ENCODE results near the gene HOXD12.

HOXD12 gene, protein sequence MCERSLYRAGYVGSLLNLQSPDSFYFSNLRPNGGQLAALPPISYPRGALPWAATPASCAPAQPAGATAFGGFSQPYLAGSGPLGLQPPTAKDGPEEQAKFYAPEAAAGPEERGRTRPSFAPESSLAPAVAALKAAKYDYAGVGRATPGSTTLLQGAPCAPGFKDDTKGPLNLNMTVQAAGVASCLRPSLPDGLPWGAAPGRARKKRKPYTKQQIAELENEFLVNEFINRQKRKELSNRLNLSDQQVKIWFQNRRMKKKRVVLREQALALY

DNA sequence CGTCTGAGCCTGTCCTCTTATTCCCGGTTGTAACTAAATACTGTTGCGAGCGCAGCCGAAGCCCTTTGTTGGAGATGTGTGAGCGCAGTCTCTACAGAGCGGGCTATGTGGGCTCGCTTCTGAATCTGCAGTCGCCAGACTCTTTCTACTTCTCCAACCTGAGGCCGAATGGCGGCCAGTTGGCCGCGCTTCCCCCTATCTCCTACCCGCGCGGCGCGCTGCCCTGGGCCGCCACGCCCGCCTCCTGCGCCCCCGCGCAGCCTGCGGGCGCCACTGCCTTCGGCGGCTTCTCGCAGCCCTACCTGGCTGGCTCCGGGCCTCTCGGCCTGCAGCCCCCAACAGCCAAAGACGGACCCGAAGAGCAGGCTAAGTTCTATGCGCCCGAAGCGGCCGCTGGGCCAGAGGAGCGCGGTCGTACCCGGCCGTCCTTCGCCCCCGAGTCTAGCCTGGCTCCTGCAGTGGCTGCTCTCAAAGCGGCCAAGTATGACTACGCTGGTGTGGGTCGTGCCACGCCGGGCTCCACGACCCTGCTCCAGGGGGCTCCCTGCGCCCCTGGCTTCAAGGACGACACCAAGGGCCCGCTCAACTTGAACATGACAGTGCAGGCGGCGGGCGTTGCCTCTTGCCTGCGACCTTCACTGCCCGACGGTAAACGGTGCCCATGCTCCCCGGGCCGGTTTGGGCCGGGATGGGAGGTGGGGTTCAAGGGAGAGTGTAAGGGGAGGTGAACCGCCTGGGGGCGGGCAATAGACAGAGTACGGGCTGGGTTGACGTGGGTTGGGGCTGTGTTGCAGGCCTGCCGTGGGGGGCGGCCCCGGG lies at the start of gene HOXD12:
HOXD12 (plus strand) TSS at position 68 of the 819 bp plus-strand sequence; CDS start at position 75, 7 bp downstream.
- DNase-seq = peak; percentile 56

DNA sequence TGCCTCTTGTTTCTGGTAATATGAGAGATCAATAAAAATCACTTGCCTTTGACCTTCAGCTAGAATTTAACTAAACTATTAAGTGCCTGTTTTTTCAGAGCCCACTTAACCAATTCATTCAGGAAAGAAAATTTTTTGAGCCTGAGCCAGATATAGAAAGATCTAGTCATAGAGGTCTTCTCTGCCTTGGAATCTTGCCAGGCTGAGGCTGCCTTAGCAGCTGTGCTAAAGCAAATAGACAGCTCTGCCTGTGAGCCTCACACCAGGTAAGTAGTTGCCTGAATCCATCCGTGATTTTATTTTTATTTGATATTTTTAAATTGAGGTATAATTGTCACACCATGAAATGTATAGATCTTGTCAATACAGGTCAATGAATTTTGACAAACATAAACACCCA lies 43.2 kb upstream of the HOXD12 start:
- no peak for DNase-seq

DNA sequence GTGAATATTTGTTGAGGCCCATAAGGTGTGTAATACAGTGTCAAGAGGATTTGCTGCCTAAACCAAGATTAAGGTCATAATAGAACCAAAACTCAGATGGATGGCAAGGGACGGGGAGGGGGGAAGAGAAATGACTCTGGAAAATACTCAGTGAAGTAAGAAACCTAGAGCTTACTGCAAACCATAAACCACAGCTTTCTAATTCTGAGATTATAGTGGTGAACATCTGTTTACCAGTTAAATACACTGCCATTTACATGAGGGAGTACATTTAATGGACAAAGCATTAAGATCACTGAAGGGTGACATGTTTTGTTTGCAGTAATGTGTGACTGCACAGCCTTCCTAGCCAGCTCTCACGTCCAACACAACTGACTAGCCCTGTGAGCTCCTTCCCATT lies 35.6 kb upstream of the HOXD12 start:
- DNase-seq = no peak

DNA sequence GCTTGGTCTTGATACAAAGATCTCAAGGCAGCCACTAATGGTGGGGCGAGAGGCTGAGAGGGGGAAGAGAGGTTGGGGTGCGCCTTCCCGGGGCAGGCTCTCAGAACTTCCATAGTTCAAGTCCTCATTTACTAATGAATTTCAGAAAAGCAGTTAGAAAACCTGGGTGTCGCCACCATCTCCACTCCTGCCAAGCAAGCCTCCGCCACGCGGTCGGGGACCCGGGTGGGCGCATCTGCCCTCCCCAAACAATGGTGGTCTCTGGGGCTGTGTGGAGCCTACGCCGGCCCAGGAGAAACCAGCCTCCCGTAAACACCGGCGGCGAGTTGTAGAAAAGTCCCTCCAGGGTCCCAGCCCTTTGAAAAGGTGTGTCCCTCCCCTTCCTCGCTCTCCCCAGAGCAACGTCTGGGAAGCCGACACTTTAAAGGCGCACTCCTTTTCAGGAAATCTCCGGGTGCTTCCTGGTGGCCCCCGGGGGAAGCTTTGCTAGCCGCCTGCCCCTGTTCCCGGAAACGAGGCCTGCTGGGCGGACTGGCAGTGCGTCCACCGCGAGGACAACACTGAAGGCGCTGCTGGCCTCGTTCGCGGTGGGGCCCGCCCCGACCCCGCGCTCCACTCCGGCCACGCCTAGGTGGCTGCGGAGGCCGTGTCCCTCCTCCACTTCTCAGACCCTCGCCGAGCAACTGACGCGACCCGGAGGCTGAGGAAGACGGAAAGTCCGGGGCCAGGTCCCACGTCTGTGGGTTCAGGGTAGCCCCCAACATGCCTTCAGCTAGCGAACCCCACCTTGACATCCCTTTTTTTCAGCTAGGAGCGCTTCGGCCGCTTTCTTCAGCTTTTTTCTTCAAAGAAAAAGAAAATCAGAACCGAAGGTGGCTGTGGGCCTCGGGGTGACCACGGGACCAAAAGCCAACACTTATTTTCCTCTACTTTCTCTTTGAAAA lies 32.7 kb upstream of the HOXD12 start:
- DNase-seq = no peak

DNA sequence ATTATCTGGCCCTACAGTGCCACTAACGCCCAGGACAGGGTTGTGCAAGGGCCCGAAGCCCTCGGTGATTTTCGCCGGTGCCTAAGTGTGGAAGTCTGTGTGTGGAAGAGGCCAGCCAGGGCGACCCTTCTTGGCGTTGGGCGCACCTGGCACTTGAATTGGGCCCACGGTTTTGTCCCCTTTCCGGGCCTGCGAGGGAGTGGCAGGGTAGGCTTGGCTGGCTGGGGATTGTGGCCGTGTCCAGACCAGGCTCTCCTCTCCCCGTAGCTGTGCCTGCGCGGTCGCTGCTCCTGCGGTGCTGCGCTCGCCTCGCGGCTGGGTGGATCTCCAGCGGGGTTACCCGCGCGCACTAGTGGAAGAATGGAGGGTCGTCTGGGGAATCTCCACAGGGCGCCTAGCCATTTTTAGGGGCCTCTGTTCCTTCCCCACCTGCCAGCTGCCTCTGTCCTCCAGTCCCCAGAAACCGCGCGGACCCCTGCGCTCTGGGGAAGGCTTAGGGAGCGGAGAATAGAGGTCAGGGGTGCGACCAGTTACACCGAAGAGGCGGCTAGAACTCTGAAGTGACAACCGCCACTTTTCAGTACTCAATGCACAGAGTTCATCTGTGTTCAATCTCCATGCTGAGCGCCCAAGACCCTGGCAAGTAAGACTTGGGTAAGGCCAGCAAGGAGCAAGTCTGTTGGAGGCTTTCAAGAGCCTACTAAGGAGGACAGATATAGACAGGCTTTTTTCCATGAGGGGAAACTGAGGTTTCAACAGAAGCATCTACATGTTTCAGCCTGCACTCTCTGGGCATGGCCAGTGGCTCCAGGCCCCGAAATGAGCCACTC lies 31.8 kb upstream of the HOXD12 start:
- no peak for DNase-seq

DNA sequence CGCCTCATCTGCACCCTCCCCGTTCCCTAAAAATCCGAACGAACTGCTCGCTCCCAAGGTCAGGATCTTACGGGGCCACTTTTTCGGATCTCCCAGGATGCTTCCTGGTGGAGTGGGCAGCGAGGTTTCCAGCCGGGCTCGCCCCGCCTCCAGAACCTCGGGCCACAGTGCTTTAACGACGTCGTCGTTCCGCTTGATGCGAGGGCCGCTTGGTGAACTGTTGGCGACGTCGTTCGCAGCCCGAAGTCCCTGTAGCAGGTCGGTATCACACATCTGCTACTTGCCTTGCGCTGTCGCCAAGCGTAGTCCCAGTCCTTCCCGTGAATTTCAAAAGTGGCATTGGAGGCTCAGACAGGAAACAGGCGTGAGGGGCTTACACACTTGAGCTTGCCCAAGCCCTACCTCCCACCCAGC lies 31.2 kb upstream of the HOXD12 start:
- no peak for DNase-seq

DNA sequence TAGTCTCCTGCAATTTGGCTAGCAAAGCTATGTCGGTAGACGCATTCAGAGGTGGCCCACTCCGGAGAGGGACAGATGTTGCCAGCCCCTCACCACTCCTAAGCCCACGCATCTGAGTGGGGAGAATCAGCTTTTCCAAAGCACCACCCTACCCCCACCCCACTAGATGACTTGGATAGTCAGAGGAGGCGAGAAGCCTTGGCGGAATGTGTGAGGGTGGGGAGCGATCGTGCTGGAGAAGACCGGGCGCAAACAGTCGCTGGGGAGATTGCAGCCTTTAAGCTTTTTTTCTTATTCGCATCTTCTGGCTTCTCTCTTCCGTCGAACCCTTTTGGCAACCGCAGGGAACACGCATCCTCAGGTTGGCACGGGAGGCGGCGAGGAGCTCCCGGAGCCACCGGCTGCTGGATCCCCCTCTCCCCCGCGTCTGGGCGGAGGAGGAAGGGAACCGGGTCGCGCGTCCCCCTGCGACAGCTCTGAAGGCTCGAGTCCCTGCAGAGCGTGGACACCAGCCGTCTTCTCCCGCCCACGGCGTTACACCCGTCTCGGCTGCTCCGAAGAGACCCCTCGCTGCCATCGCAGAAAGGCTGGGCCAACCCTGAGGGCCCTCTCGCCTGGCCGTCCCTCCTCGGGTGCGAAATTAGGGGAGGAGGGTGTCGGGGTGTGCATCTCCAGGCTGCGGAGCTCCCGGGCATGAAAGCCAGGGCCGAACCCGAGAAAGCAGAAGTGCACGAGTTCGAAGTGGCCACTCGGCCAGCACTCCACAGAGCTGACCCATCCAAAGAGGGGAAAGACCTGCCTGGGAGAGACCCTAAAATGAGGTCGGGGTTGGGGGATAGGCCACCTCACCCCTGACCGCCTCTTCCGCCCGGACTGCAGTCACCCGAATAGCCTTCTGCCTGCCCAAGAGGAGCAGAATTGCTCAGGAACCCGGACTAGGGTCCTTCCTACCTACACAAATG lies 28.0 kb upstream of the HOXD12 start:
- no peak for DNase-seq

DNA sequence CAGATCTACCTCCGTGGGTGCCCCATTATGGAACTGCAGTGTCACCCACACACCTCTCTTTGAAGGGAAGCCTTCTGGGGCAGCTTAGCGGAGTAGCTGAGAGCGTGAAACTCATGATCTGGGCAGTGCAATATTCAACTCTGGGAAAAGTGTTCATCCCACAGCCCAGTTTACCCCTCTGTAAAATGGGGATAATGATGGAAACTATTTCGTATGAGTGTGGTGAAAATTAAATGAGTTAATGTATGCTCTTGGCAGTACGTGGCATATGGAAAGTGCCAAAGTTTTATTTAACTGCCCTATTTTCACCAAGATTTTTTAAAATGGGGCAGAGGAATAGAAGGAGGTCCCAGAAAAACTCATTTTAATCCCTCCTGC lies 27.3 kb upstream of the HOXD12 start:
- no peak for DNase-seq

DNA sequence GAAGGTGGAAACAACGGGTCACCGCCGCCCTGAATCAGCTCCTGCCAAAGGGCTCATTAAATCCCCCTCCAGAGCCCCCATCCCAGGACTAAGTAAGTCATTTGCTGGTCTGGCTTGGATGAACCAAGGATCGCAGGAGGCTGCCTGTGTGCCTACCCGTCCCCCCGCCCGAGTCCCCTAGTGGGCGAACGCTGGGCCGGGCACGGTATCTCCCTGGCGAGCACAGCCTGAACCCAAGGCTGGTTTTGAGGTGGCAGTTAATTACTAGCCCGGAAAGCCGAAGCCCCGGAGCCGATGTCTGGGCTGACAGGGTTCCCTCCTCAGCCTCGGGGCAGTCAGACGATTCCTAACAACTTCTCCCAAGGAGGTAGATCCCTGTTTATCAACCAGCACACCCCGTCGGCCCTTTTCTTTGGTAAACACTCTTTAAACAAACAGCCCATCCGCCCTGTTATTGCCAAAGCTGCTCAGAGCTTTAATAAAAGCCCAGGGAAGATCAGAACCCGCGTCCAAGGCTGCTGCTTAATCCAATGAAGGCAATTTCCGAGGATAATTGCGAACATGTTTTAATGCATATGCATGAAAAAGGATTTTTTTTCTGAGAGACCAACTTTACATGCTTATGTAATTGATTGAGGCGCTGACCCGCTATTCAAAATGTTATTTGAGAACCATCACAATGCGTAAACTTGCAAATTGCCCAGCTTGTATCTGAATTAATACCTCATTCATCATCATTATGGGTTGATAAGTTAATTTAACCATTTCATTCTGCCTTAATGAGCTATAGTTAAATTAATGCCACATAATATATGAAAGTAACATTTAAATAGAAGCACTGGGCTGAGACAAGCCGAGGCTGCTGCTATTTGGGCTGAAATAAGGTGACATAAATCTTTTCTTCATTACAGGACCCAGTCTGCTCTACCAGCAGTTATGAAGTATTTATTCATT lies 26.4 kb upstream of the HOXD12 start:
- DNase-seq = no peak

DNA sequence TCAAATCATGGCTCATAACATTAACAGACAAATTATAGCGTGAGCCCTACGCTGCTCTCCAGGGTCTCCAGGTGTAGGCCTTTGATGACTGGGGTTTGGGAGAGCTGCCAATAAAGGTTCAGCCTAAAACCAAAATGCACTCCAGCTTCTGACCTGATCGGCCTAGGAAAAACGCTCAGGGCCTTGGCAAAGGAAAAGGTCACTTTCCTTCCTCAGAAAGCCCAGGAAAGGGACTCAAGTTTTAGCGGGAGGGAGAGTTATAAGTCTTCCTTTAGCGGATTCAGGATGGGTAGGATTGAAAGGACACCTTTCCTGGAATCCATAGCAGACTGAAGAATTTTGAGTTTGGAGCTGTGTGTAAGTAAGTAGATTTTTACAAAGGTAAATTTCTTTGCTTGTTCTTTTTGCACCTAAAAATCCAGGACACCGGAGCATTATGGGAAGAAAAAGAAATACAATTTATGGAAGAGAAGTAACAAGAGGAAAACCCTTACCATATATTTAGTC lies 24.6 kb upstream of the HOXD12 start:
- DNase-seq = no peak

DNA sequence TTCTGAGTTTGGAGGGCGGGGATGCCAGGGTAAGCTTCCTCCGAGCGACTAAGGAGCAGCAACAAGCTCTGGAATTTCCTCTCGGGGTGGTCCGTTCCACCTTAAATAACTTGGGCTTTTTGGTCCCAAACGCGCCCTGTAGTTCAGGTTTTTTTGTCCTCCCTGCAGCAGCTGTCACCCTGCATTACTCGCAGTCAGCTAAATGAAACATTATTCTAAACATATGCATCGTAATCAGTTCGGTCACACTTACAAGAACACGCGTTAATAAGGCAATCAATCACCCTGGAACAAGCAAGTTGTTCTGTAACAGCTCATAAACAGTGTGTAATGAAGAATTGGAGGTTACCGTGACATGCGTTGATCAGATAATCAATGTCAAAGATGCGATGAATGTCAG lies 24.1 kb upstream of the HOXD12 start:
- DNase-seq = no peak

DNA sequence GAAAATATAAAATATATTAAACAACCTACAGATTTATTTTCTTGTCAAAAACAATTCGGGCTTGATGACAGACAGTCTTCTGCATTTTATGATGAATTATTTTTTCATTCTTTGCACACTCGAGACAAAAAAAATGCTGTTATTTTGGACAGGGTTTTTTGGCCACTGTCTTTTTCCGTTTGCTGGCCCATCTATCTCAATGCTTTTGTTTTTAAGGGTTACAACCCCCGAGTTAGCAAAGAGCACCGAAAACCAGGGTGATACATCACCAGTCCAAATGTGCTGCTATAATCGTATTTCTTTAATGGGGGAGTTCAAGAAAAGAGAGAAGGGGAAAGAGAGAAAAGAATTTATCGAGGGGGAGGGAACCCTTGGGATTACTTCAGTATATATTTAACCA lies 23.5 kb upstream of the HOXD12 start:
- DNase-seq = no peak

DNA sequence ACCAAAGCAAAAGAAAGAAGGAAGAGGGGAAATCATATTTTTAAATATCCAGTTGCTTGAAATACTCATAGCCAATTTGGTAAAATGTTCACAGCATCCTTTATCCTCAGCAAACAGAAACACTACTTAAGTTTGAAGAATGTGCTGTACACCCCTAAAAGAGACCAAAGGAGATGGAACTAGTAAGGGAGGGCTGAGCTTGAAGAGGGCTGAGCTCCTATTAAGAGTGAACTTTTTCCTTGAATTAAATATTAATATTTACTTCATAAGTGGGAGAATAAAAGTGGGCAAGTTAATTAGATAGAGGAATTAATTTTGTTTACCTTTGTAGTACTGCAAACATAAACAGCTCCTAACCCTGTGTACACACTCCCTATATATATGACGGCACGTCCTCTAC lies 22.8 kb upstream of the HOXD12 start:
- no peak for DNase-seq

DNA sequence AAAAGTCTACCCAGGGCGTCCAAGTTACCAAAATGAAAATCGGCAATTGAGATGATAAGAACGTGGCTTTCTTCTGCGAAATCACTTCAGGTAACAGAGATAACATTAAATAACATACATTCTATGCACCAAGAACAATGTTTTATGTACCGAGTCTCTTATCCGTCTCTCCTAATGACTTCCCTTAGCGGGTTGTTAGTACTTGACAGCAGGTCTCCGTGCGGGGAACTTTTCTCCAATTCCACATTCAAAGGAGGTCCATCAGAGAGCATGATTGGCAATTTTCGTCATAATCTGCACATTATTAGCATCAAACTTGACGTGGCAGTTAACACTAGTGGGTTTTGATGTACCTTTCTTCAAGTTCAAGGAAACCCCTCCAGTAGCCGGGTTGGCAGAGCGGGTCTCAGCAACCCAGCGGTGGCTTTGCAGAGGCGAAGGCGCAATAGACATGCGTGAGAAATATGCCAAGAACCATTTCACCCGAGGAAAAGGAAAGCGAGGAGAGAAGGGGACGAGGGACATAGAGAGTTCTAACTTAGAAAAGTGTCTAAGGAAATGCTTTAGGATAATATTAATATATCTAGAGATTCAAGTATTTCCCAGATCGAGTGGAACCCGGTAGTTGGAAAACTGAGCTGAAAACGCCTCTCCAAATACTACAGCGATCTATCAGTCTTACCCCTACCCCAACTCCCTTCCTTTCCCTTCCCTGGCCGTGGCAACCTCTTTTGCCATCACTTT lies 20.9 kb upstream of the HOXD12 start:
- no peak for DNase-seq

DNA sequence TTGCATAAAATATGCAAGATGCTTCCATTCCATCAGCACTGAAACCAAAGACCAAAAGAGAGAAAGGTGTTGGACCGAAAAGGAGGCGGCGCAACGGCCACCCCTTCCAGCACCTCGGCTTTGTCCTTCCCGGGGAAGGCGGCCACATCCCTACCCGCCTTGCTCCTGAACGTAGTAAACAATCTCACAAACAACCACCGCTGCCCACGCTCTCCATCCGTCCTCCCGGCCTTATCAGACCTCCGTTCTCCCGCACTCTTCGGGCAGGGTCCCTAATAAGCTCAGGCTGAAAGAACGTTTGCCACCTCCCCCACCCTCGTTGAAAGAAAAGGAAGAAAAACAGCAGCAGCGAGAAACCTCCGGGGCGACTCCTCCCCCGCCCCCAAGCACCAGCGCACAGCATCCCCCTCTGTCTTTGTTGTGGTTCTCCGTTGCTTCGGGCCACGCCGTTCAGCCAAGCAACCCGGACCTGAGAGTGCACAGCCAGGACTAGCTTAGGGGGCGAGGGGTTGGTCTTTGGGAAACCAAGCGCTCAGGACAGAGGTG lies 20.2 kb upstream of the HOXD12 start:
- DNase-seq = no peak

DNA sequence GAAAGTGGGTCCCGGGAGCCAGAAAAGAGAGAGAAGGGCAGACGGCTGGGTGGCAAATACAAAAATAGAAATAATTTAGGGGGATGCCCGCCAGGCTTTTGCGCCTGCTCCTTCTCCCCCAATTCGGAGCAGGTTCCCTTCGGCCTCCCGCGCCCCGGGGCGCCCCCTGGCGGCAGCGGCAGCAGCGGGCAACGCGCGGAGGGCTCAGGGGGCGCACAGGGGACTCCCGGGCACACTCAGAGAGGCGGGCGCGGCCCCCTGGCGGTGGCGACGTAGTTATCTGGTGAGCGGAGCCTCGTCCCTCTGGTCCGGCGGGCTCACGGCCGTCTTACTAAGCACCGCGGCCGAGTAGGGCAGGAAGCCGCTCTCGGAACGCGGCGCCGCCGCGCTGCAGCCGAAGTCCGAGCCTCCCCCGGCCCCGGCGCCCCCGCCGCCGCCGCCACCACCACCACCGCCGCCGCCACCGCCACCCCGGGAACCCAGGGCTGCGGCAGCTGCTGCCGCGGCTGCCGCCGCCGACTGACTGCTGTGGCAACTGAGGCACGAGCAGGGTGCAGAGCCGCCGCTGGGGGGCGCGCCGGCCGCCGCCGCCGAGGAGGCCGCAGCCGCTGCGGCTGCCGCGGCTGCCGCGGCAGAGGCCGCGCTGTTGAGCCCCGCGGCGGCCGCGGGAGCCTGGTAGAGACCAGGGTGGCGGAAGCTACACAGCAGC lies 19.6 kb upstream of the HOXD12 start:
- DNase-seq = peak; percentile 60

DNA sequence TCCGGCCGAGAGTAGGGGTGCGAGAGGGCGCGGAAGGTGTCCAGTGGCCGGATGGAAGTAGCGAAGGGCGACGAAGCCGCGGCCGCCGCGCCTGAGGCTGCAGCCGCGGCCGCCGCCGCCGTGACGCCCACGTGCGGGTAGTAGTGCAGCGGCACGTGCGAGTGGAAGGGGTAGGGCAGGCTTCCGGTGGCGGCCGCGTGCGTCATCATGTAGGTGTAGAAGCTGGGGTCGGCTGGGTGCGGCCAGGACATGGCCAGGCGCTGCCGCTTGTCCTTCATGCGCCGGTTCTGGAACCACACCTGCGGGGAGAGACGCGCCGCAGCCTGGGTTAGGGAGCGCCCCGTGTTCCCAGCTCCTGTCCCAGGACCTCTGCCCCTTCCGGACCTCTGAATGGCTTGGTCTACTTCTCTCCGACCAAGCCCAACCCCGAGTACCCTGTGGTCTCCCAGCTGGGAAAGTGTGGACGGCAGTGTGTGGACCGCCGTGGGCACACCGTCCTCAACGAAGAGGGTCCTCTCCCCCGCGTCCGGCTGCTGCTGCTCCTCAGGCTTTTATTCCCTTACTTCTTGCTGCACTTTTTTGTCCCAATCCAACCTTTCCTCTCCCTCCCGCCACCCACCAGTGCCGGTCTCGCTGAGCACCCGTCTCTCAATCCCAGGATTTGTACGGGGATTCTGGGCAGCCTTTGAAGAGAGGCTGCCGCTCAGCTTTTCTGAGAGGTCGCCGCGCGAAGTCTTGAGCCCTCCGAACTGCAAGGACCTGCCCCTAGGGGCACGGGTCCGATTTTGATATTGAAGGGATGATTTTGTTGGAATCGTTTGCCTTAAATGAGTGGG lies 18.8 kb upstream of the HOXD12 start:
- peak; percentile 58 for DNase-seq
